CD1c-positive myeloid dendritic cell (primary cell): ENCODE results near the gene PPP6R2.
"Not testable (repeated sequence)": the region's sequence is repeated elsewhere in the genome, so short reads cannot be mapped to it uniquely, and the experiment has no call there.

Experiments
- DNase-seq: peaks from one replicate; pipeline ENCODE4 v3.0.0-alpha.2; 2016; ENCODE audit errors: extremely low spot score

Gene PPP6R2

GRCh38 chr22:50341977-50342650 is 1.0 kb upstream of the PPP6R2 start:
- DNase-seq, result peak; percentile 94

GRCh38 chr22:50343541-50343935 is 411 bp downstream of the PPP6R2 start:
- DNase-seq, result no peak

GRCh38 chr22:50346470-50346869 is 3.3 kb downstream of the PPP6R2 start:
- DNase-seq, result no peak

GRCh38 chr22:50347157-50347556 is 4.0 kb downstream of the PPP6R2 start:
- no peak for DNase-seq

- no peak for DNase-seq
Observed at GRCh38 chr22:50348058-50348457, 4.9 kb downstream of the PPP6R2 start.

GRCh38 chr22:50356186-50356585 is 13.1 kb downstream of the PPP6R2 start:
- no peak for DNase-seq

GRCh38 chr22:50357222-50357621 is 14.1 kb downstream of the PPP6R2 start:
- no peak for DNase-seq

GRCh38 chr22:50357756-50358155 is 14.6 kb downstream of the PPP6R2 start:
- no peak for DNase-seq

GRCh38 chr22:50360578-50360977 is 17.5 kb downstream of the PPP6R2 start:
- no peak for DNase-seq

GRCh38 chr22:50361222-50361621 is 18.1 kb downstream of the PPP6R2 start:
- DNase-seq, result no peak

- DNase-seq, result no peak
Observed at GRCh38 chr22:50361688-50362087, 18.6 kb downstream of the PPP6R2 start.

- no peak for DNase-seq
Observed at GRCh38 chr22:50363166-50363802, 20.2 kb downstream of the PPP6R2 start.

GRCh38 chr22:50363803-50364194 is 20.7 kb downstream of the PPP6R2 start:
- DNase-seq, result not testable (repeated sequence)

- no peak for DNase-seq
Observed at GRCh38 chr22:50367778-50368500, 24.8 kb downstream of the PPP6R2 start.

GRCh38 chr22:50371101-50371648 is 28.0 kb downstream of the PPP6R2 start:
- no peak for DNase-seq

GRCh38 chr22:50376085-50376651 is 33.0 kb downstream of the PPP6R2 start:
- DNase-seq, result peak; percentile 35

- DNase-seq, result peak; percentile 29
Observed at GRCh38 chr22:50381021-50381555, 38.0 kb downstream of the PPP6R2 start.

- DNase-seq, result no peak
Observed at GRCh38 chr22:50396751-50397370, 53.7 kb downstream of the PPP6R2 start.

GRCh38 chr22:50397371-50398060 is 54.4 kb downstream of the PPP6R2 start:
- DNase-seq, result not testable (repeated sequence)

GRCh38 chr22:50398831-50399648 is 55.9 kb downstream of the PPP6R2 start:
- peak; percentile 35 for DNase-seq
